Dermis blood vessel endothelial cell (primary cell): ENCODE data around the gene RFX6. TPM values are rescaled to one million over a fixed set of nuclear protein-coding genes. Genes with fewer than 3 reads are reported as not detected.

ENCODE experiments used
- DNase-seq: peaks from one replicate; pipeline ENCODE4 v3.0.0; 2010
- total RNA-seq: library from RNA; depleted of rRNA; stranded (reverse); fragments of >200 nt; gene quantifications from 2 replicates; pipeline ENCODE4 v1.2.3, GENCODE V29; 2014

RFX6 gene
- total RNA-seq, 1 donor from 2014 or later: not detected

GRCh38 chr6:116902634-116903033 is 25.6 kb downstream of the RFX6 start:
- DNase-seq: no peak

- no peak for DNase-seq
These were observed 46.0 kb downstream of the RFX6 start for GRCh38 chr6:116922853-116923548.

GRCh38 chr6:116924245-116924644 is 47.2 kb downstream of the RFX6 start:
- DNase-seq: no peak

- no peak for DNase-seq
These were observed 48.2 kb downstream of the RFX6 start for GRCh38 chr6:116925088-116925794.

GRCh38 chr6:116928677-116929076 is 51.6 kb downstream of the RFX6 start:
- DNase-seq: no peak

- DNase-seq: no peak
These were observed 52.8 kb downstream of the RFX6 start for GRCh38 chr6:116929825-116930224.

- no peak for DNase-seq
These were observed 54.4 kb downstream of the RFX6 start for GRCh38 chr6:116931456-116931855.

GRCh38 chr6:116932496-116932895 is 55.5 kb downstream of the RFX6 start:
- no peak for DNase-seq

- DNase-seq: no peak
These were observed 56.4 kb downstream of the RFX6 start for GRCh38 chr6:116933485-116933884.

GRCh38 chr6:116938305-116938704 is 61.3 kb downstream of the RFX6 start:
- DNase-seq: no peak

GRCh38 chr6:116941727-116942126 is 64.7 kb downstream of the RFX6 start:
- no peak for DNase-seq

- DNase-seq: no peak
These were observed 68.8 kb downstream of the RFX6 start for GRCh38 chr6:116945809-116946208.

GRCh38 chr6:116948533-116949304 is 71.7 kb downstream of the RFX6 start:
- DNase-seq: no peak

GRCh38 chr6:116949964-116950363 is 72.9 kb downstream of the RFX6 start:
- DNase-seq: no peak

- DNase-seq: no peak
These were observed 77.3 kb downstream of the RFX6 start for GRCh38 chr6:116954335-116954734.

- no peak for DNase-seq
These were observed 77.9 kb downstream of the RFX6 start for GRCh38 chr6:116954938-116955337.

- DNase-seq: no peak
These were observed 78.7 kb downstream of the RFX6 start for GRCh38 chr6:116955773-116956172.

GRCh38 chr6:116963972-116964371 is 86.9 kb downstream of the RFX6 start:
- DNase-seq: no peak

GRCh38 chr6:116966675-116967576 is 89.9 kb downstream of the RFX6 start:
- DNase-seq: no peak

GRCh38 chr6:116969211-116969863 is 92.3 kb downstream of the RFX6 start:
- DNase-seq: peak; percentile 74

- DNase-seq: peak; percentile 66
These were observed 94.9 kb downstream of the RFX6 start for GRCh38 chr6:116971959-116972358.

- no peak for DNase-seq
These were observed 96.9 kb downstream of the RFX6 start for GRCh38 chr6:116973976-116974375.
